OCI-LY1 (cell line): Measurements from ENCODE around the gene ANKRD2.

Source experiments
- H2AFZ ChIP-seq: fragments of 200-600 bp; sonication (generic), shearing (Covaris generic); 2 replicates; pipeline ENCODE4 v1.6.0; 2014; ENCODE audit warnings: antibody characterized with exemption, mild to moderate bottlenecking, low read length
- H3F3A ChIP-seq: fragments of 200-600 bp; sonication (generic), shearing (Covaris generic); 2 replicates; pipeline ENCODE4 v1.6.0; 2014; ENCODE audit warnings: mild to moderate bottlenecking, antibody characterized with exemption, low read length, moderate library complexity; ENCODE audit not compliant: insufficient read depth
- H3K27ac ChIP-seq: fragments of 200-600 bp; sonication (generic); 2 replicates; pipeline ENCODE4 v1.5.1; 2014; ENCODE audit warnings: low read length, mixed run types, mild to moderate bottlenecking, low read depth; ENCODE audit not compliant: poor library complexity, severe bottlenecking
- H3K27me3 ChIP-seq: fragments of 200-600 bp; sonication (generic); 2 replicates; pipeline ENCODE4 v1.6.0; 2014; ENCODE audit warnings: antibody characterized with exemption, mild to moderate bottlenecking, low read length, moderate library complexity; ENCODE audit not compliant: insufficient read depth
- H3K36me3 ChIP-seq: fragments of 200-600 bp; sonication (generic); 2 replicates; pipeline ENCODE4 v1.6.1; 2014; ENCODE audit warnings: mild to moderate bottlenecking, antibody characterized with exemption, low read length, moderate library complexity, mixed read lengths; ENCODE audit not compliant: insufficient read depth
- H3K4me1 ChIP-seq: fragments of 200-600 bp; sonication (generic); 2 replicates; pipeline ENCODE4 v1.5.1; 2014; ENCODE audit warnings: mild to moderate bottlenecking, low read length, moderate library complexity; ENCODE audit not compliant: insufficient read depth, severe bottlenecking
- H3K4me2 ChIP-seq: fragments of 200-600 bp; sonication (generic), shearing (Covaris generic); 2 replicates; pipeline ENCODE4 v1.6.1; 2014; ENCODE audit warnings: low read length
- H3K4me3 ChIP-seq: fragments of 200-600 bp; sonication (generic); 2 replicates; pipeline ENCODE4 v1.5.1; 2014; ENCODE audit warnings: low read length, low read depth, mild to moderate bottlenecking, mixed read lengths; ENCODE audit not compliant: poor library complexity, severe bottlenecking
- H3K79me2 ChIP-seq: fragments of 200-600 bp; shearing (Covaris generic); 2 replicates; pipeline ENCODE4 v1.6.1; 2016; ENCODE audit warnings: mixed run types, low read length, mixed read lengths; ENCODE audit not compliant: insufficient read depth
- H3K9ac ChIP-seq: fragments of 200-600 bp; sonication (generic), shearing (Covaris generic); 2 replicates; pipeline ENCODE4 v1.6.1; 2014; ENCODE audit warnings: mild to moderate bottlenecking, low read length, mixed read lengths
- H3K9me2 ChIP-seq: fragments of 200-600 bp; sonication (generic), shearing (Covaris generic); 2 replicates; pipeline ENCODE4 v1.6.1; 2014; ENCODE audit warnings: low read depth, mild to moderate bottlenecking, low read length, mixed read lengths
- H3K9me3 ChIP-seq: fragments of 200-600 bp; shearing (Covaris generic); 2 replicates; pipeline ENCODE4 v1.6.1; 2014; ENCODE audit warnings: low read length, mixed read lengths
- H4K20me1 ChIP-seq: fragments of 200-600 bp; sonication (generic), shearing (Covaris generic); 2 replicates; pipeline ENCODE4 v1.6.0; 2016; ENCODE audit warnings: mild to moderate bottlenecking, low read length; ENCODE audit not compliant: insufficient read depth
- EZH2 ChIP-seq: fragments of 200-600 bp; sonication (generic), shearing (Covaris generic); IDR thresholded peaks from 2 replicates; pipeline ENCODE4 v1.8.0; 2017; ENCODE audit warnings: borderline replicate concordance, mixed run types, mild to moderate bottlenecking, antibody characterized with exemption, low read length, moderate library complexity, mixed read lengths
- TF ChIP-seq, protein P1 (sequence below): fragments of 200-600 bp; sonication (generic), shearing (Covaris generic); IDR thresholded peaks from 2 replicates; pipeline ENCODE4 v1.5.1; 2017; ENCODE audit warnings: mild to moderate bottlenecking, antibody characterized with exemption, low read length, moderate library complexity, mixed read lengths

ANKRD2 gene, protein sequence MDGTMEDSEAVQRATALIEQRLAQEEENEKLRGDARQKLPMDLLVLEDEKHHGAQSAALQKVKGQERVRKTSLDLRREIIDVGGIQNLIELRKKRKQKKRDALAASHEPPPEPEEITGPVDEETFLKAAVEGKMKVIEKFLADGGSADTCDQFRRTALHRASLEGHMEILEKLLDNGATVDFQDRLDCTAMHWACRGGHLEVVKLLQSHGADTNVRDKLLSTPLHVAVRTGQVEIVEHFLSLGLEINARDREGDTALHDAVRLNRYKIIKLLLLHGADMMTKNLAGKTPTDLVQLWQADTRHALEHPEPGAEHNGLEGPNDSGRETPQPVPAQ

DNA sequence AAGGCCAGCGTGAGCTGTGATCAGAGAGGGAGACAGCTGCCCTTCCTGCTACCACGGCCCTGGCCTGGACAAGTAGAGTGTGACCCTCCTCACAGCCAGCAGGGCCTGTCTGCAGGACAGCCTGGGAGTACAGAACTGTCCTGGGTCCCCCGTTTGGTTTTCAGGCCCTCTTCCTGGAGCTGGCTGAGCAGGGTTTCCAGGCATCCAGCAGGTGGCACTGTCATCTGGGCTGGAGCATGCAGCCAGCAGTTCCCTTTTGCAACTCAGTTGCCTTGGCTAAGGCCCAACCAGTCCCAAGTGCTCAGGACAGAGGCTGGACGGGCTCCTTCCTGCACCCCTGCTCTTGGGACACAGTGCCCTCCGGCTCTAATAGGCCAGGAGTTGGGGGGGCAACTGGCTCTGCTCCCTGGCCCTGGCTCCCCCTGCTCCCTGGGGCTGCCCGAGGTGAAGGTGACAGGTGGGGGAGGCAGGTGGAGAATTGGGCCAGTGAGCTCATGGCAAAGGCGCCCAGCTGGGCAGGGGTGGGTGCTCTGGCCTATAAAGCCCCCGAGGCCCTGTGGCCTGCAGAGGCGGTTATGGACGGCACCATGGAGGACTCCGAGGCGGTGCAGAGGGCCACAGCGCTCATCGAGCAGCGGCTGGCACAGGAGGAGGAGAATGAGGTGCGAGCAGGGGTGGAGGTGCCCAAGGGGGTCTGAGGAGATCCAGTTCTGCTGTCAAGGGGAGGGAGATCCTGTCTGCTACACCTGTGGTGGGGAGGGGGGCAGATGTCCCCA is at the start of gene ANKRD2:
Gene ANKRD2, plus strand, starts transcription at position 566 of the 776 bp plus-strand sequence. Its CDS starts 10 bp downstream, at position 576.
- Histone ChIP-seq H3K9ac (no peak within 1 kb of the TSS), H3K79me2 (no peaks in the 10 kb centered on the region), H3F3A (no peaks in the 10 kb centered on the region), H3K4me1 (no peaks in the 10 kb centered on the region), H2AFZ (no peak within 1 kb of the TSS), H3K4me2 (no peak within 1 kb of the TSS), H3K36me3 (no peaks in the 10 kb centered on the region), H4K20me1 (no peaks in the 10 kb centered on the region), H3K4me3 (no peak within 1 kb of the TSS), H3K9me3 (no peaks in the 10 kb centered on the region), H3K9me2 (no peaks in the 10 kb centered on the region), H3K27ac (no peak within 1 kb of the TSS), H3K27me3 (no peaks in the 10 kb centered on the region)
- TF ChIP-seq EZH2 = no peak
- TF ChIP-seq, protein P1, sequence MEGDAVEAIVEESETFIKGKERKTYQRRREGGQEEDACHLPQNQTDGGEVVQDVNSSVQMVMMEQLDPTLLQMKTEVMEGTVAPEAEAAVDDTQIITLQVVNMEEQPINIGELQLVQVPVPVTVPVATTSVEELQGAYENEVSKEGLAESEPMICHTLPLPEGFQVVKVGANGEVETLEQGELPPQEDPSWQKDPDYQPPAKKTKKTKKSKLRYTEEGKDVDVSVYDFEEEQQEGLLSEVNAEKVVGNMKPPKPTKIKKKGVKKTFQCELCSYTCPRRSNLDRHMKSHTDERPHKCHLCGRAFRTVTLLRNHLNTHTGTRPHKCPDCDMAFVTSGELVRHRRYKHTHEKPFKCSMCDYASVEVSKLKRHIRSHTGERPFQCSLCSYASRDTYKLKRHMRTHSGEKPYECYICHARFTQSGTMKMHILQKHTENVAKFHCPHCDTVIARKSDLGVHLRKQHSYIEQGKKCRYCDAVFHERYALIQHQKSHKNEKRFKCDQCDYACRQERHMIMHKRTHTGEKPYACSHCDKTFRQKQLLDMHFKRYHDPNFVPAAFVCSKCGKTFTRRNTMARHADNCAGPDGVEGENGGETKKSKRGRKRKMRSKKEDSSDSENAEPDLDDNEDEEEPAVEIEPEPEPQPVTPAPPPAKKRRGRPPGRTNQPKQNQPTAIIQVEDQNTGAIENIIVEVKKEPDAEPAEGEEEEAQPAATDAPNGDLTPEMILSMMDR = peak; percentile 59

DNA sequence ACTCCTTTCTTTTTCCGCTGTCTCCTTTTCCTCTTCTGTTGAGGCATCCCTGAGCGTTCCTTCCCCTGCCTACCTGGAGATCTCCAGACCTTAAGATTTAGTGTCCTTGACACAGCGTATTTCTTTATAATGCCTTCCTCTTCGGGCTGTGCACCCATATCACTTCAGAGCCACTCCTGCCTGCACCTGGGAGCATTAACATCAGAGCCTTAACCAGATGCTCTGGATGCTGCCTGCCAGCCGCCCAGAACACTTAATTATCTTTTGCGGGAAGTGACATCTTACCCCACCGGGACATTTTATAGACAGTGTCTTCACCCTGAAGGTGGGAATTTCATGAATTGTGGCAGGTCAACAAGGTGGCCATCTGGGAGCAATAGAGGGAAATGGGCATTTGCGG is 49.6 kb upstream of the ANKRD2 start:
- Histone ChIP-seq H3K4me3 (no peak overlapping the region), H3K4me1 (no peaks in the 10 kb centered on the region), H3K4me2 (no peak overlapping the region), H3F3A (no peaks in the 10 kb centered on the region), H3K36me3 (no peaks in the 10 kb centered on the region), H2AFZ (no peak overlapping the region), H3K27me3 (no peaks in the 10 kb centered on the region), H3K27ac (no peak overlapping the region), H3K79me2 (no peaks in the 10 kb centered on the region), H3K9me3 (no peaks in the 10 kb centered on the region), H3K9ac (no peak overlapping the region), H3K9me2 (no peaks in the 10 kb centered on the region), H4K20me1 (no peaks in the 10 kb centered on the region)
- TF ChIP-seq, protein P1 = no peak
- no peak for TF ChIP-seq EZH2

DNA sequence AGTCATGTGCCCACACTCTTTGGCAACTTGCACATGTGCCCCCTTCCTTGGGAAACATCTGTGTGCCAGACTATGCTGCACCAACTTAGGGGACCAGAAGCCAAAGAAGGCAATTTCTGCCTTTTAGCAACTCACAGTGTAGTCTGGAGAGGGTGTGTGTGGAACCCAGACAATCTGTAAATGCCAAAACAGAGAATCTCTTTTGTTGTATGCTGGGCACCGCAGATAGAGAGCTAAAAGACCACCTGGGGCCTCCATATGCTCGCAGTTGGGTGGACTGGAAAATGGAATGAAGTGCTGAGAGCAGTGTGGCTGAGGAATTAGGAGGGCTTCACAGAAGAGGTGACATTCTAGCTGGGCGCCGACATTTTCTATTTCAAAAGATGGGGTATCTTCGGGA is 47.5 kb upstream of the ANKRD2 start:
- no peak overlapping the region for H2AFZ ChIP-seq
- H3K9me2 ChIP-seq = no peaks in the 10 kb centered on the region
- H4K20me1 ChIP-seq = no peaks in the 10 kb centered on the region
- H3K4me1 ChIP-seq = no peaks in the 10 kb centered on the region
- no peaks in the 10 kb centered on the region for H3K27me3 ChIP-seq
- H3F3A ChIP-seq = no peaks in the 10 kb centered on the region
- H3K9ac ChIP-seq = no peak overlapping the region
- no peak for TF ChIP-seq EZH2
- TF ChIP-seq, protein P1 = no peak
- no peaks in the 10 kb centered on the region for H3K79me2 ChIP-seq
- no peak overlapping the region for H3K4me2 ChIP-seq
- H3K36me3 ChIP-seq = no peaks in the 10 kb centered on the region
- H3K4me3 ChIP-seq = no peak overlapping the region
- no peak overlapping the region for H3K27ac ChIP-seq
- no peaks in the 10 kb centered on the region for H3K9me3 ChIP-seq
